GM21390 (cell line): ENCODE data around the gene NCAM2.

Experiments used
- ATAC-seq: cut with Tn5 transposase; IDR thresholded peaks from one replicate; pipeline ENCODE4 v1.9.1; 2021; ENCODE audit not compliant: unreplicated experiment

NCAM2 gene

GRCh38 chr21:21025742-21026141 lies 27.5 kb downstream of the NCAM2 start:
- no peak for ATAC-seq

- ATAC-seq: no peak
These were observed 30.1 kb downstream of the NCAM2 start for GRCh38 chr21:21028275-21028820.

GRCh38 chr21:21029164-21029563 lies 31.0 kb downstream of the NCAM2 start:
- ATAC-seq: no peak

- ATAC-seq: no peak
These were observed 32.1 kb downstream of the NCAM2 start for GRCh38 chr21:21030311-21030710.

- no peak for ATAC-seq
These were observed 35.8 kb downstream of the NCAM2 start for GRCh38 chr21:21034036-21034435.

GRCh38 chr21:21039624-21040170 lies 41.5 kb downstream of the NCAM2 start:
- no peak for ATAC-seq

GRCh38 chr21:21045518-21045917 lies 47.3 kb downstream of the NCAM2 start:
- ATAC-seq: no peak

GRCh38 chr21:21046063-21046462 lies 47.9 kb downstream of the NCAM2 start:
- no peak for ATAC-seq

GRCh38 chr21:21051109-21052055 lies 53.2 kb downstream of the NCAM2 start:
- ATAC-seq: no peak

GRCh38 chr21:21052672-21053071 lies 54.5 kb downstream of the NCAM2 start:
- no peak for ATAC-seq

GRCh38 chr21:21057349-21058062 lies 59.3 kb downstream of the NCAM2 start:
- no peak for ATAC-seq

- ATAC-seq: no peak
These were observed 65.6 kb downstream of the NCAM2 start for GRCh38 chr21:21063828-21064227.

GRCh38 chr21:21064353-21064752 lies 66.1 kb downstream of the NCAM2 start:
- no peak for ATAC-seq

GRCh38 chr21:21067375-21067774 lies 69.2 kb downstream of the NCAM2 start:
- ATAC-seq: no peak

- ATAC-seq: no peak
These were observed 76.1 kb downstream of the NCAM2 start for GRCh38 chr21:21074305-21074704.

- ATAC-seq: no peak
These were observed 77.8 kb downstream of the NCAM2 start for GRCh38 chr21:21076051-21076450.

- no peak for ATAC-seq
These were observed 78.3 kb downstream of the NCAM2 start for GRCh38 chr21:21076491-21076890.

- ATAC-seq: no peak
These were observed 81.4 kb downstream of the NCAM2 start for GRCh38 chr21:21079646-21080045.

- ATAC-seq: no peak
These were observed 86.0 kb downstream of the NCAM2 start for GRCh38 chr21:21084179-21084578.

GRCh38 chr21:21085206-21085605 lies 87.0 kb downstream of the NCAM2 start:
- ATAC-seq: no peak

GRCh38 chr21:21096956-21097355 lies 98.7 kb downstream of the NCAM2 start:
- ATAC-seq: no peak

GRCh38 chr21:21097466-21097865 lies 99.3 kb downstream of the NCAM2 start:
- no peak for ATAC-seq
